Neural progenitor cell (in vitro differentiated cells): ENCODE measurements around the gene SLC45A1. TPM values are rescaled to one million over a fixed set of nuclear protein-coding genes. Genes with fewer than 3 reads are reported as not detected.

Source experiments
- DNase-seq: peaks from one replicate; pipeline ENCODE4 v3.0.0-alpha.2; 2016; ENCODE audit warnings: low spot score
- H2AFZ ChIP-seq: fragments of 200-600 bp; sonication (generic); replicated peaks from 2 replicates; pipeline ENCODE4 v1.6.1; 2016; ENCODE audit warnings: antibody characterized with exemption
- H3F3A ChIP-seq: fragments of 200-600 bp; sonication (generic); 2 replicates; pipeline ENCODE4 v1.6.1; 2016; ENCODE audit warnings: antibody characterized with exemption, low read depth
- H3K27ac ChIP-seq: fragments of 200-600 bp; sonication (generic); 2 replicates; pipeline ENCODE4 v1.5.1; 2016; ENCODE audit warnings: mild to moderate bottlenecking
- H3K27me3 ChIP-seq: fragments of 200-600 bp; sonication (generic); 2 replicates; pipeline ENCODE4 v1.6.1; 2016; ENCODE audit warnings: mild to moderate bottlenecking, moderate library complexity
- H3K36me3 ChIP-seq: fragments of 200-600 bp; sonication (generic); 2 replicates; pipeline ENCODE4 v1.5.1; 2016
- H3K4me1 ChIP-seq: fragments of 200-600 bp; sonication (generic); 2 replicates; pipeline ENCODE4 v1.6.1; 2016; ENCODE audit warnings: mixed run types
- H3K4me2 ChIP-seq: fragments of 200-600 bp; sonication (generic); 2 replicates; pipeline ENCODE4 v1.6.1; 2016
- H3K4me3 ChIP-seq: fragments of 200-600 bp; sonication (generic); 2 replicates; pipeline ENCODE4 v1.5.1; 2016
- H3K79me2 ChIP-seq: fragments of 200-600 bp; sonication (generic); 2 replicates; pipeline ENCODE4 v1.6.1; 2016; ENCODE audit warnings: low read depth
- H3K9ac ChIP-seq: fragments of 200-600 bp; sonication (generic); 2 replicates; pipeline ENCODE4 v1.6.1; 2016
- H3K9me3 ChIP-seq: fragments of 200-600 bp; sonication (generic); 2 replicates; pipeline ENCODE4 v1.5.1; 2016; ENCODE audit warnings: low read depth
- H4K20me1 ChIP-seq: fragments of 200-600 bp; sonication (generic); 2 replicates; pipeline ENCODE4 v1.6.1; 2016; ENCODE audit warnings: low read depth
- H3K27ac Mint-ChIP-seq: 3 replicates; pipeline ENCODE4 v1.8.0; 2021; ENCODE audit warnings: mixed read lengths
- H3K27me3 Mint-ChIP-seq: 2 replicates; pipeline ENCODE4 v1.8.0; 2022; ENCODE audit warnings: low read depth, mild to moderate bottlenecking, inconsistent platforms, moderate library complexity, mixed read lengths; ENCODE audit not compliant: insufficient read depth
- H3K36me3 Mint-ChIP-seq: 3 replicates; pipeline ENCODE4 v1.8.0; 2021; ENCODE audit warnings: mixed read lengths
- H3K4me1 Mint-ChIP-seq: 3 replicates; pipeline ENCODE4 v1.8.0; 2021; ENCODE audit warnings: mixed read lengths
- H3K4me3 Mint-ChIP-seq: 3 replicates; pipeline ENCODE4 v1.8.0; 2021; ENCODE audit warnings: mild to moderate bottlenecking, moderate library complexity, mixed read lengths
- H3K9me3 Mint-ChIP-seq: 3 replicates; pipeline ENCODE4 v1.8.0; 2020; ENCODE audit warnings: mixed read lengths
- EZH2 ChIP-seq: fragments of 200-600 bp; sonication (generic); IDR thresholded peaks from 2 replicates; pipeline ENCODE4 v1.6.1; 2017; ENCODE audit warnings: antibody characterized with exemption, mild to moderate bottlenecking, moderate library complexity
- EZH2phosphoT487 ChIP-seq: fragments of 200-600 bp; sonication (generic); IDR thresholded peaks from 2 replicates; pipeline ENCODE4 v1.6.1; 2017; ENCODE audit warnings: antibody characterized with exemption
- total RNA-seq: library from RNA; depleted of rRNA; stranded (reverse); fragments of >200 nt; gene quantifications from 2 replicates; pipeline ENCODE4 v1.2.3, GENCODE V29; 2015; ENCODE audit warnings: low replicate concordance
- TF ChIP-seq, protein P1 (sequence below): fragments of 200-600 bp; sonication (generic); IDR thresholded peaks from 2 replicates; pipeline ENCODE4 v1.5.1; 2017; ENCODE audit warnings: antibody characterized with exemption, mild to moderate bottlenecking

The SLC45A1 gene
- total RNA-seq, 1 donor from 2014 or later, result 1.1 TPM

DNA sequence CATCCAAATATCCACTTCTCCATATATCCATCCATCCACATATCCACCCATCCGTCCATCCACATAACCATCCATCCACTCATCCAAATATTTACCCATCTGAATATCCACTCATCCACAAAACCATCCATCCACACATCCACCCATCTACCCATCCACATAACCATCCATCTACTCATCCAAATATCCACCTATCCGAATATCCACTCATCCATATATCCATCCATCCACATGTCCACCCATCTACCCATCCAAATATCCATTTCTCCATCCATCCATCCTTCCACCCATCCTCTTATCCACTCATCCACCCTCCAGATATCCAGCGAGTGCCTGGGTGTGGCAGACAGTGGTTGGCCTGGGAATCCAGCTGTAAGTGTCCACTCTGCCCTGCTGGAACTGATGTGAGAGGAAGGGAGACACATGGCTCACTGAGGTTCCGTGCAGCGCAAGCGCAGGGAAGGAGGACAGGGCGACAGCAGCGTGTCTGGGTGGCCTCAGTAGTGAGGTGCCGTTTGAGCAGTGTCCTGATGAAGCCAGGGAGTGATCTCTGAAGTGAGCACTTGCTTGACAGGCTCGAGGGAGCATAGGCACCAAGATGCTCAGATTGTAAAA, 27.1 kb downstream of the SLC45A1 start:
- H3K27ac Mint-ChIP-seq, result no peak overlapping the region
- DNase-seq, result no peak

DNA sequence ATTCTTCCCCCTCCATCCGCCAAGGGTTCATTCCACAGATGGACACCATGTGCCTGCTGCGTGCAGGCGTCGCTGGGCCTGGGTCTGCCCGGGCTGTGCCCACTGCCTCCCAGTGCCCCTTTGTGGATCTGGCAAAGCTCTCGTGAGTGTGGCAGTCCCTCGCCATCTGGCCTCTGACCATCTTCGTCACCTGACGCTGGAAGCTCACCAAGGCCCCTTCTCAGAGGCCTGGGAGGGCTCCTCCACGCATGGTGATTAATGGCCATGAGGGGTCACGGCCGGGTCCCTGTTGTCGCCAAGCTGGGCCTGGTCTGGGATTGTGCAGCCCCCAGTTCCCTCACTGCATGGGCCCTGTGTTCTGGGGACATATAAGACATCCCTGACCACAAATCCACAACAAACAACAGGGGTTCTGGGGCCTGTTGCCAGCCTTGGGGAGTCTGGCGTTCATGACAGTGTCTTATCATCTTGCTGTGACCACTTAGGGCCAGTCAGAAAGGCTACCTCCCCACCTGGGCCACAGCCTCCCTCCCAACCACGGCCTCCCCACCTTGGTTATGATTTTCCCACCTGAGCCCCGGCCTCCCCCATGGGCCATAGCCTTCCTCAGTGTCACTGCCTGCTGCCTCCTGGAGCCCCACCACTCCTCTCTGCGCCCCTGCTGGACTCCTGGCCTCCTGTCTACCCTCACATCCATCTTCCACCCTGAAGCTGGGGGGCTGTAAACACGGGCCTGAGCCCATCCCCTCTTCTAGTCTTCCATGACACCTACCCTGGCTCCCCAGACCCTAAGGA, 27.9 kb downstream of the SLC45A1 start:
- H3K4me1 ChIP-seq, result no peaks in the 10 kb centered on the region
- TF ChIP-seq, protein P1, sequence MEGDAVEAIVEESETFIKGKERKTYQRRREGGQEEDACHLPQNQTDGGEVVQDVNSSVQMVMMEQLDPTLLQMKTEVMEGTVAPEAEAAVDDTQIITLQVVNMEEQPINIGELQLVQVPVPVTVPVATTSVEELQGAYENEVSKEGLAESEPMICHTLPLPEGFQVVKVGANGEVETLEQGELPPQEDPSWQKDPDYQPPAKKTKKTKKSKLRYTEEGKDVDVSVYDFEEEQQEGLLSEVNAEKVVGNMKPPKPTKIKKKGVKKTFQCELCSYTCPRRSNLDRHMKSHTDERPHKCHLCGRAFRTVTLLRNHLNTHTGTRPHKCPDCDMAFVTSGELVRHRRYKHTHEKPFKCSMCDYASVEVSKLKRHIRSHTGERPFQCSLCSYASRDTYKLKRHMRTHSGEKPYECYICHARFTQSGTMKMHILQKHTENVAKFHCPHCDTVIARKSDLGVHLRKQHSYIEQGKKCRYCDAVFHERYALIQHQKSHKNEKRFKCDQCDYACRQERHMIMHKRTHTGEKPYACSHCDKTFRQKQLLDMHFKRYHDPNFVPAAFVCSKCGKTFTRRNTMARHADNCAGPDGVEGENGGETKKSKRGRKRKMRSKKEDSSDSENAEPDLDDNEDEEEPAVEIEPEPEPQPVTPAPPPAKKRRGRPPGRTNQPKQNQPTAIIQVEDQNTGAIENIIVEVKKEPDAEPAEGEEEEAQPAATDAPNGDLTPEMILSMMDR, result no peak
- no peak for TF ChIP-seq EZH2phosphoT487
- H2AFZ ChIP-seq, result no peak overlapping the region
- Mint-ChIP-seq H3K36me3 (peaks cover 7% of the 10 kb centered on the region), H3K9me3 (no peaks in the 10 kb centered on the region), H3K4me1 (peaks cover 38% of the 10 kb centered on the region), H3K4me3 (no peak overlapping the region), H3K27ac (peak overlapping the region; percentile 57), H3K27me3 (peaks cover 13% of the 10 kb centered on the region)
- DNase-seq, result no peak
- no peak overlapping the region for H3K4me3 ChIP-seq
- H3K27ac ChIP-seq, result no peak overlapping the region
- no peak overlapping the region for H3K4me2 ChIP-seq
- peaks cover 5% of the 10 kb centered on the region for H3F3A ChIP-seq
- no peaks in the 10 kb centered on the region for H3K79me2 ChIP-seq
- peaks cover 2% of the 10 kb centered on the region for H4K20me1 ChIP-seq
- no peaks in the 10 kb centered on the region for H3K9me3 ChIP-seq
- H3K36me3 ChIP-seq, result no peaks in the 10 kb centered on the region
- H3K27me3 ChIP-seq, result no peaks in the 10 kb centered on the region
- H3K9ac ChIP-seq, result no peak overlapping the region

More for the DNA sequence above, 27.1 kb downstream of the SLC45A1 start:
- H3K27me3 Mint-ChIP-seq, result peaks cover 11% of the 10 kb centered on the region
- Histone ChIP-seq H3K27me3 (no peaks in the 10 kb centered on the region), H3K9ac (no peak overlapping the region), H3F3A (peaks cover 2% of the 10 kb centered on the region), H3K27ac (no peak overlapping the region), H3K4me2 (no peak overlapping the region), H2AFZ (no peak overlapping the region), H3K9me3 (no peaks in the 10 kb centered on the region), H3K36me3 (no peaks in the 10 kb centered on the region), H3K79me2 (no peaks in the 10 kb centered on the region), H3K4me1 (no peaks in the 10 kb centered on the region), H4K20me1 (peaks cover 2% of the 10 kb centered on the region), H3K4me3 (no peak overlapping the region)
- no peak overlapping the region for H3K4me3 Mint-ChIP-seq
- H3K9me3 Mint-ChIP-seq, result no peaks in the 10 kb centered on the region
- H3K36me3 Mint-ChIP-seq, result peaks cover 11% of the 10 kb centered on the region
- TF ChIP-seq EZH2 (no peak), EZH2phosphoT487 (no peak)
- TF ChIP-seq, protein P1, result no peak
- peaks cover 38% of the 10 kb centered on the region for H3K4me1 Mint-ChIP-seq

DNA sequence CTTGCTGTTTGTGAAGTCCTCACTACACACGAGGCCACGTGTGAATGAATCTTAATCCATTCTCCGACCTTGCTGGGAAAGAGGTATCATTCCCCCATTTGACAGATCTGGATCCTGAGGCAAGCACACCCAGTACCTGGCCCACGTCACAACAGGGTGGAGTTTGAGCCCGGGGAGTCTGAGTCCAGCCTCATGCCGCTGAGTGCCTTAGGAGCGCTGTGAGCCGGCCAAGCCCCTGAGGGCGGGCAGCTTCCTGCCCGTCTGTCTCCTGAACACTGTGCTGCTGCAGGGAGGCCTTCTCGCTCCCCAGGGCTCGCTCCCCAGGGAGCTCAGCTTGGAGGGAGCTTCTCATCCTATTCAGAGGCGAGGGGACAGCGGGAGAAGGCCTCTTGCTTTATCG, 29.7 kb downstream of the SLC45A1 start:
- peaks cover 12% of the 10 kb centered on the region for H3K36me3 Mint-ChIP-seq

More for the DNA sequence above, 29.7 kb downstream of the SLC45A1 start:
- Histone ChIP-seq H3K27ac (no peak overlapping the region), H3K79me2 (no peaks in the 10 kb centered on the region), H3K36me3 (no peaks in the 10 kb centered on the region), H3K4me3 (no peak overlapping the region), H3K27me3 (no peaks in the 10 kb centered on the region), H3K9ac (no peak overlapping the region), H2AFZ (no peak overlapping the region), H3K4me1 (no peaks in the 10 kb centered on the region), H3K9me3 (no peaks in the 10 kb centered on the region), H3K4me2 (no peak overlapping the region), H4K20me1 (peaks cover 9% of the 10 kb centered on the region), H3F3A (peaks cover 8% of the 10 kb centered on the region)
- Mint-ChIP-seq H3K4me3 (peak overlapping the region; percentile 5), H3K9me3 (no peaks in the 10 kb centered on the region), H3K27ac (peak overlapping the region; percentile 64), H3K27me3 (peaks cover 16% of the 10 kb centered on the region), H3K4me1 (peaks cover 33% of the 10 kb centered on the region)
- no peak for DNase-seq
- no peak for TF ChIP-seq EZH2
- no peak for TF ChIP-seq EZH2phosphoT487
- TF ChIP-seq, protein P1, result no peak
